Duodenal mucosa (tissue), 2 donors: ENCODE data around the gene DISP2.

Experiments
- H3K27ac ChIP-seq: one replicate; pipeline ENCODE4 v1.7.0; 2013; ENCODE audit warnings: low read depth, low read length
- H3K27me3 ChIP-seq, 2 donors: one replicate each; pipeline ENCODE4 v1.7.0; 2013; ENCODE audit warnings: low read length in 2 of 2, control low read depth in 1 of 2; ENCODE audit not compliant: insufficient read depth in 2 of 2, control insufficient read depth in 1 of 2
- H3K36me3 ChIP-seq, 2 donors: one replicate each; pipeline ENCODE4 v1.7.0; 2013; ENCODE audit warnings: low read length in 2 of 2, control low read depth in 1 of 2; ENCODE audit not compliant: insufficient read depth in 2 of 2, control insufficient read depth in 1 of 2
- H3K4me1 ChIP-seq, 2 donors: one replicate each; pipeline ENCODE4 v1.7.0; 2013; ENCODE audit warnings: low read length in 2 of 2, control low read depth in 1 of 2; ENCODE audit not compliant: insufficient read depth in 2 of 2, control insufficient read depth in 1 of 2
- H3K4me3 ChIP-seq, 2 donors: one replicate each; pipeline ENCODE4 v1.7.0; 2013; ENCODE audit warnings: low read length in 2 of 2, low read depth in 1 of 2
- H3K9ac ChIP-seq, 2 donors: one replicate each; pipeline ENCODE4 v1.7.0; 2013; ENCODE audit warnings: low read length in 2 of 2, low read depth in 1 of 2
- H3K9me3 ChIP-seq, 2 donors: one replicate each; pipeline ENCODE4 v1.7.0; 2013; ENCODE audit warnings: low read length in 2 of 2, control low read depth in 1 of 2; ENCODE audit not compliant: control insufficient read depth in 1 of 2

Gene DISP2

GRCh38 chr15:40372981-40373380 lies 15.0 kb downstream of the DISP2 start:
- peaks cover 0 to 4% of the 10 kb centered on the region in 2 donors for H3K4me1 ChIP-seq
- H3K27me3 ChIP-seq = no peaks in the 10 kb centered on the region
- no peaks in the 10 kb centered on the region for H3K36me3 ChIP-seq
- H3K27ac ChIP-seq = no peak overlapping the region
- H3K9me3 ChIP-seq = no peaks in the 10 kb centered on the region
- no peak overlapping the region for H3K9ac ChIP-seq
- no peak overlapping the region for H3K4me3 ChIP-seq

- Histone ChIP-seq H3K27me3 (no peaks in the 10 kb centered on the region), H3K36me3 (no peaks in the 10 kb centered on the region), H3K9me3 (no peaks in the 10 kb centered on the region), H3K9ac (no peak overlapping the region), H3K27ac (no peak overlapping the region), H3K4me3 (no peak overlapping the region), H3K4me1 (no peaks in the 10 kb centered on the region)
Measured at GRCh38 chr15:40377606-40378005, 19.6 kb downstream of the DISP2 start.

- H3K9ac ChIP-seq = no peak overlapping the region
- H3K36me3 ChIP-seq = no peaks in the 10 kb centered on the region
- no peaks in the 10 kb centered on the region for H3K9me3 ChIP-seq
- no peaks in the 10 kb centered on the region for H3K27me3 ChIP-seq
- H3K4me1 ChIP-seq = peaks cover 8 to 9% of the 10 kb centered on the region in 2 donors
- no peak overlapping the region for H3K27ac ChIP-seq
- no peak overlapping the region for H3K4me3 ChIP-seq
Measured at GRCh38 chr15:40379374-40379773, 21.4 kb downstream of the DISP2 start.

GRCh38 chr15:40379853-40380252 lies 21.8 kb downstream of the DISP2 start:
- H3K4me1 ChIP-seq = peaks cover 8 to 9% of the 10 kb centered on the region in 2 donors
- no peak overlapping the region for H3K9ac ChIP-seq
- no peaks in the 10 kb centered on the region for H3K36me3 ChIP-seq
- no peak overlapping the region for H3K27ac ChIP-seq
- H3K9me3 ChIP-seq = no peaks in the 10 kb centered on the region
- no peak overlapping the region for H3K4me3 ChIP-seq
- H3K27me3 ChIP-seq = no peaks in the 10 kb centered on the region

GRCh38 chr15:40380636-40381035 lies 22.6 kb downstream of the DISP2 start:
- Histone ChIP-seq H3K4me1 (peaks cover 8 to 9% of the 10 kb centered on the region in 2 donors), H3K9ac (no peak overlapping the region), H3K27me3 (no peaks in the 10 kb centered on the region), H3K27ac (no peak overlapping the region), H3K36me3 (no peaks in the 10 kb centered on the region), H3K9me3 (no peaks in the 10 kb centered on the region), H3K4me3 (no peak overlapping the region)

GRCh38 chr15:40381818-40382529 lies 24.0 kb downstream of the DISP2 start:
- Histone ChIP-seq H3K27ac (no peak overlapping the region), H3K36me3 (peaks cover 6 to 8% of the 10 kb centered on the region in 2 donors), H3K4me3 (peak overlapping the region in 1 of 2 donors; percentile 2), H3K9me3 (no peaks in the 10 kb centered on the region), H3K4me1 (peaks cover 8 to 9% of the 10 kb centered on the region in 2 donors), H3K27me3 (no peaks in the 10 kb centered on the region), H3K9ac (no peak overlapping the region)

- peak within 1 kb of the TSS; percentile 74 to 84 for H3K9ac ChIP-seq
- peak within 1 kb of the TSS; percentile 88 to 90 for H3K4me3 ChIP-seq
- no peaks in the 10 kb centered on the region for H3K9me3 ChIP-seq
- peaks cover 8 to 9% of the 10 kb centered on the region in 2 donors for H3K4me1 ChIP-seq
- no peaks in the 10 kb centered on the region for H3K27me3 ChIP-seq
- H3K27ac ChIP-seq = no peak within 1 kb of the TSS
- H3K36me3 ChIP-seq = peaks cover 8 to 10% of the 10 kb centered on the region in 2 donors
Measured at GRCh38 chr15:40382580-40383456, 24.8 kb downstream of the DISP2 start, which contains the start of gene KNSTRN. Gene KNSTRN, plus strand, starts transcription at chr15:40382721. Its CDS starts 115 bp downstream, at chr15:40382836.

GRCh38 chr15:40386480-40386879 lies 28.5 kb downstream of the DISP2 start:
- H3K27me3 ChIP-seq = no peaks in the 10 kb centered on the region
- peaks cover 22 to 23% of the 10 kb centered on the region in 2 donors for H3K36me3 ChIP-seq
- H3K9ac ChIP-seq = no peak overlapping the region
- H3K27ac ChIP-seq = no peak overlapping the region
- peaks cover 8 to 9% of the 10 kb centered on the region in 2 donors for H3K4me1 ChIP-seq
- H3K4me3 ChIP-seq = no peak overlapping the region
- H3K9me3 ChIP-seq = no peaks in the 10 kb centered on the region

- H3K36me3 ChIP-seq = peaks cover 22 to 39% of the 10 kb centered on the region in 2 donors
- H3K27ac ChIP-seq = no peak overlapping the region
- no peaks in the 10 kb centered on the region for H3K9me3 ChIP-seq
Measured at GRCh38 chr15:40388941-40389823, 31.2 kb downstream of the DISP2 start.

More at GRCh38 chr15:40388941-40389823, 31.2 kb downstream of the DISP2 start:
- H3K9ac ChIP-seq = no peak overlapping the region
- H3K27me3 ChIP-seq = no peaks in the 10 kb centered on the region
- no peak overlapping the region for H3K4me3 ChIP-seq
- no peaks in the 10 kb centered on the region for H3K4me1 ChIP-seq
